ENCODE measurements around the gene PPP2R2C.

PPP2R2C gene

GRCh38 chr4:6324999-6325787 lies 147.2 kb downstream of the PPP2R2C start:
- H3K4me3 ChIP-seq (ENCODE audit: low read depth, low read length) = no peak overlapping the region
- no peak for DNase-seq (ENCODE audit: low read depth)
- TF ChIP-seq CTCF (IDR thresholded peaks at IDR 0.05; ENCODE audit: low read depth, low read length, missing control alignments) = no peak

- no peak for DNase-seq (ENCODE audit: low read depth)
- TF ChIP-seq CTCF (IDR thresholded peaks at IDR 0.05; ENCODE audit: low read depth, low read length, missing control alignments) = no peak
- no peak overlapping the region for H3K4me3 ChIP-seq (ENCODE audit: low read depth, low read length)
Measured at GRCh38 chr4:6324461-6324998, 147.9 kb downstream of the PPP2R2C start.

- DNase-seq (ENCODE audit: low read depth) = no peak
- no peak overlapping the region for H3K4me3 ChIP-seq (ENCODE audit: low read depth, low read length)
- no peak for TF ChIP-seq CTCF (IDR thresholded peaks at IDR 0.05; ENCODE audit: low read depth, low read length, missing control alignments)
Measured at GRCh38 chr4:6322761-6323566, 149.4 kb downstream of the PPP2R2C start.

GRCh38 chr4:6322067-6322760 lies 150.2 kb downstream of the PPP2R2C start:
- H3K4me3 ChIP-seq (ENCODE audit: low read depth, low read length) = no peak overlapping the region
- no peak for TF ChIP-seq CTCF (IDR thresholded peaks at IDR 0.05; ENCODE audit: low read depth, low read length, missing control alignments)
- DNase-seq (ENCODE audit: low read depth) = no peak

- no peak overlapping the region for H3K4me3 ChIP-seq (ENCODE audit: low read depth, low read length)
- TF ChIP-seq CTCF (IDR thresholded peaks at IDR 0.05; ENCODE audit: low read depth, low read length, missing control alignments) = no peak
- DNase-seq (ENCODE audit: low read depth) = no peak
Measured at GRCh38 chr4:6321361-6321760, 151.1 kb downstream of the PPP2R2C start.

- H3K4me3 ChIP-seq (ENCODE audit: low read depth, low read length) = no peak overlapping the region
- no peak for TF ChIP-seq CTCF (IDR thresholded peaks at IDR 0.05; ENCODE audit: low read depth, low read length, missing control alignments)
- no peak for DNase-seq (ENCODE audit: low read depth)
Measured at GRCh38 chr4:6320663-6321062, 151.8 kb downstream of the PPP2R2C start.
